Stimulated activated CD8-positive, alpha-beta memory T cell treated with anti-CD3 and anti-CD28 coated beads, Interleukin-4, amount 100 ng/mL, for 4 hours (primary cell): ENCODE data around the gene ERCC4.

ENCODE experiments used
- DNase-seq, 2 donors: peaks; one replicate each; pipeline ENCODE4 v3.0.0-alpha.2; 2020; ENCODE audit warnings: low read depth in 2 of 2, low spot score in 1 of 2

ERCC4 gene

GRCh38 chr16:13909872-13910303 lies 10.1 kb upstream of the ERCC4 start:
- DNase-seq: no peak

GRCh38 chr16:13911306-13911705 lies 8.6 kb upstream of the ERCC4 start:
- no peak for DNase-seq

DNA sequence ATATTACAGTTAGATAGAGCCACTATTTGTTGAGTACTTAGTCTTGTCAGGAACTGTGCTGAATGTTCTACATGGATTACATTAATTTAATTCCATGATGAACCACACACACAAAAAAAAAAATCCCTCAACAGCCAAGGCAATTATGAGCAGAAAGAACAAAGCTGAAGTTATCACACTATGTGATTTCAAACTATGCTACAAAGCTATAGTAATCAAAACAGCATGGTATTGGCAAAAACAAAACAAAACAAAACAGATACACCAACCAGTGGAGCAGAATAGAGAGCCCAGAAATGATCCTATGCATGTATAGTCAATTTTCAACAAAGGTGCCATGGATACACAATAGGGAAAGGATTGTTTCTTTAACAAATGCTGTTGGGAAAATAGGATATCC lies 8.1 kb upstream of the ERCC4 start:
- no peak for DNase-seq

GRCh38 chr16:13912891-13913290 lies 7.1 kb upstream of the ERCC4 start:
- no peak for DNase-seq

GRCh38 chr16:13913374-13914292 lies 6.3 kb upstream of the ERCC4 start:
- DNase-seq: no peak

DNA sequence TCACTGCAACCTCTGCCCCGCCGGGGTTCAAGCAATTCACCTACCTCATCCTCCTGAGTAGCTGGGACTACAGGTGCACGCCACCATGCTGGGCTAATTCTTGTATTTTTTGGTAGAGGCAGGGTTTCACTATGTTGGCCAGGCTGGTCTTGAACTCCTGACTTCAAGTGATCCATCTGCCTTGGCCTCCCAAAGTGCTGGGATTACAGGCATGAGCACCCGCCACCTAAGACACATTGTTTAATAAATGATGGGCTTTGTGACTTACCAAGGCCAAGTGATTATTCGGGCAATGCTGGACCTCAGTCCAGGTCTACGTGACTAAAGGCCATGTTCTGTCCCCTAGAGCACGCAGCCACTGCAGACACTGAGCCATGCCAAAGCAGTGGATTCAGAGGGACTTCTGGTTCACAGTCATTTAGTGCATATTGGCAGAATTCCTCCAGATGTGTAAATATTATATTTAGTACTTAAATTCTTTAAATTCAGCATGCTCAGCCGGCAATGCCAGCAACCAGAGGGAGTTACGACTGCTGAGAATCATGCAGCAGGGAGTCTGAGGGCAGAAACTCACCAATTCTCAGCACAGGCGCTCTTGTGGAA lies 4.8 kb upstream of the ERCC4 start:
- DNase-seq: no peak

DNA sequence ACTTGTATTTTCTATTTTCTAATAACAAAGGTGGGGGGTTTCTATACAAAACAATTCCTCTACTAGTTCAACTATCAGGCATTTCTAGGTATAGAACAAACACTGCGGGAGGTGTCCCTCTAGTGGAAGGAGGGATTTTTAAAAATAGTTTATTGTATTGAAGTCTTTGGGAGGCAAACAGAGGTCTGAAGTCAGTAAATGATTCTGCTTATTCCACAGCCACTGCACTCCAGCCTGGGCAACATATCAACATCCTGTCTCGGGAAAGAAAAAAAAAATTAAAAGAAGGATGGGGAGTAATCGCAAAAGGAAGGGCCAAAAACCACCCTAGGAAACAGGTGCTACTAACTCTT lies 648 bp upstream of the ERCC4 start:
- no peak for DNase-seq

DNA sequence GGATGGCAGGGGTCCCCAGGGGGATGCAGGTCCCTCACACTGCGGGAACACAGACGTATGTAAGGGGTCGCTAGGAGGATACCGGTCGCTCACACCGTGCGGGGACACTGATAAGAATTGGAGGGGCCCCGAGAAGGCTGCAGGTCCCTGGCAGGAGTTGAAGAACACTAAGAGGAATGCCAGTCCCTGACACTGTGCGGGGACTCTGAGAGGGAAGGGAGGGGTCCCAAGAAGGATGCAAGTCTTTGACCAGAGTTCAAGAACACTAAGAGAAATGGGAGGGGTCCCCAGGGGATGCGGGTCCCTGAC lies 510 bp downstream of the ERCC4 start:
- DNase-seq: no peak

DNA sequence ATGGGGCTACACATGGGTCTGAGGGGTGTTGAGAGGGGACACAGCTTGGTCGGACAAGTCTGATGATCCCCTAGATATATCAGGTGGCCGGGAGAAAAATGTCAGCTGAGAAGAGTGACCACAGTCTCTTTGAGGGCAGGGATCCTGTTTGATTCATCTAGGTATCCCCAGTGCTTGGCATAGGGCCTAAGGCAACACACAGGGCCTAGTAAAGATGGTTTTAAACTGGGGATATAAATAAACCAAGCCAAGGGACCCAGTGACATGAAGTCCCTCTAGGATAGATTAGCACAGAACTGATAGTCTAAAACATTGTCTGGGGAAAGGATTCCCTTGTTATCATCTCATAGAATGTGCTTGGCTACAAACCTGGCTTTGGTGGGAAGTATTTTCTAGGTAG lies 1.4 kb downstream of the ERCC4 start:
- no peak for DNase-seq

- DNase-seq: no peak
These were observed 3.8 kb downstream of the ERCC4 start for GRCh38 chr16:13923703-13924298.

DNA sequence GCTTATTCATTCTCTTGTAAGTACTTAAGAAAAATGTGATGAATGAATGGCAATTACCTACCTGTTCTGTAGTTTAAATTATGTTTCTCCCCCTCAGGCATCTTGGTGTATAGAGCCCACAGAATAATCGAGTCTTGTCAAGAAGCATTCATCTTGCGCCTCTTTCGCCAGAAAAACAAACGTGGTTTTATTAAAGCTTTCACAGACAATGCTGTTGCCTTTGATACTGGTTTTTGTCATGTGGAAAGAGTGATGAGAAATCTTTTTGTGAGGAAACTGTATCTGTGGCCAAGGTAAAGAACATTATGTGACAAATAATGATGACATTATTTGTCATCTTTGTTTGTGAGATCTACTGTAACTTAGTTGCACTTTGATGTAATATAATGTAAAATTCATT lies 6.5 kb downstream of the ERCC4 start:
- DNase-seq: no peak

- no peak for DNase-seq
These were observed 6.9 kb downstream of the ERCC4 start for GRCh38 chr16:13926891-13927290.

GRCh38 chr16:13928646-13929045 lies 8.7 kb downstream of the ERCC4 start:
- DNase-seq: no peak

GRCh38 chr16:13931845-13932244 lies 11.9 kb downstream of the ERCC4 start:
- DNase-seq: no peak

DNA sequence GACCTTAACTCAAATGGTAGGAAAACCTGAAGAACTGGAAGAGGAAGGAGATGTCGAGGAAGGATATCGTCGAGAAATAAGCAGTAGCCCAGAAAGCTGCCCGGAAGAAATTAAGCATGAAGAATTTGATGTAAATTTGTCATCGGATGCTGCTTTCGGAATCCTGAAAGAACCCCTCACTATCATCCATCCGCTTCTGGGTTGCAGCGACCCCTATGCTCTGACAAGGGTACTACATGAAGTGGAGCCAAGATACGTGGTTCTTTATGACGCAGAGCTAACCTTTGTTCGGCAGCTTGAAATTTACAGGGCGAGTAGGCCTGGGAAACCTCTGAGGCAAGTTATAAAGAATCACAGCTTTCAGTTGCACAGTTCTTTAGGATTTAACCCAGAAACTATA lies 15.5 kb downstream of the ERCC4 start:
- no peak for DNase-seq

DNA sequence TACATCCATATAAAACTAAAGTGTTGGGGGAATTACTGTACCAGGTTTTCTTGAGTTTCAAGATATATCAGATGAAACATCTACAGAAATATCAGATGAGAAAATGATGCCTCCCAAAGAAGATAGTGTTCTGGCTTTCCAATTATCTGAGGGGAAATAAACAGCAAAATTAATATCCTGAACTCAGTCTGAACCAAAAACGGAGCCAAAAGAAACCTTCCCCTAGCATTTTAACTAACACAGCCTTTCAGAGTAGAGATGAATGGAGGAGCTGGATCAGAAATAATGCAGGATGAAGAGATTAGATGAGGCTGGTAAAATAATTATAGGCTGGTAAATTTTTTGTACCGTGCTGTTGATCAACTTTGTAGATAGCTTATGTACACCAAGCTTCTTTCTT lies 16.2 kb downstream of the ERCC4 start:
- no peak for DNase-seq

GRCh38 chr16:13936596-13937081 lies 16.7 kb downstream of the ERCC4 start:
- DNase-seq: no peak

- no peak for DNase-seq
These were observed 17.5 kb downstream of the ERCC4 start for GRCh38 chr16:13937411-13937810.

DNA sequence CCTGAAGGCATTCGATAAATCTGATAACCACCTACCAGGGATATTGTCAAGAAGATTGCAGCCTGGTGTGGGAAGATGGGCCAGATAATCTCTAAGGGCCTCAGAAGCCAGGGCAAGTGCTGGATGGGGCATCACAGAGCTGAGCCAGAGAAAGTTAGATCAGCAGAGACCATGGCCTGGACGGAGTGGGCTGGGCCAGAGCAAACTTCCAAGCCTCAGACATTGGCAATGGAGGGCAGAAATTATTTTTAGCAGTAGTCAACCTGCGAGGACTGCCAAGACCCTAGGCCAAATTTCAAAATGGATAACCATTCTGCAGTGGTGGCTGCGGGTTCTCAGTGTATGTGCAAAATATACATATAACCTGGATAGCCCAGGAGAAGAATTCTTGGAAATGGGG lies 18.5 kb downstream of the ERCC4 start:
- no peak for DNase-seq

DNA sequence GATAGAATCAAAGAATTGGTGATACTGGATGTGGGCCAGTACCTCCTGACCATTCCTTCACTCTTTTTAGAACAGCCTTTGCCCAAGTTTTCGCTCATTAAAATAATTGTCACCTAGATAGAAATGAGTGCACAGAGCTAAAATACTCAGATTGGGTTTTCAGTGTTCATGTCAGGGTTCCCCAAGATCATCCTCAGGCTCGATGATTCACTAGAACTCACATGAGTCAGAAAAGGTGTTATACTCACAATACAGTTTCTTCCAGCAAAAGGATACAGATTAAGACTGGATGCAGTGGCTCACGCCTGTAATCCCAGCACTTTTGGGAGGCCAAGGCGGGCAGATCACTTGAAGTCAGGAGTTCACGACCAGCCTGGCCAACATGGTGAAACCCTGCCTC lies 19.9 kb downstream of the ERCC4 start:
- DNase-seq: no peak

GRCh38 chr16:13940397-13940933 lies 20.5 kb downstream of the ERCC4 start:
- DNase-seq: no peak

DNA sequence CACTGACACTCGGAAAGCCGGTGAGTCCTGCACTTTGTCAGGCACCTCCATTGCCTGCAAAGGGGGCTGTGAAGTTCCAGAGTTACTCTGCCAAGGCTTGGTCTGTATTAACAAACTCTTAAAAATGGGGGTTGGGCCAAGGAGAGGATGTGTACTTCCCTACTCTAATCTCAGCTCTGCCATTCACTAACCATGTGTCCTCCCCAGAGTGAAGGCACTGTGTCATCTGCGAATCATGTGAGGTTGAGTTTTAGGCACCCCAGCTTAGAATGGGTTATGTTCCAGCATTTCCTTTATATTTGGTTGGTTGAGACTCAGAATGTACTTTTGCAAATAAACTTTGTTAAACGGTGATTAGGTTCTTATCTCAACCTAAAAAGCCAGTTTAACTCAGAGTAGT lies 24.9 kb downstream of the ERCC4 start:
- no peak for DNase-seq
